Pancreas (tissue), 10 donors: ENCODE data around the gene ZNF474. TPM values are rescaled to one million over a fixed set of nuclear protein-coding genes. Genes with fewer than 3 reads are reported as not detected.

Experiments
- ATAC-seq, 4 donors: fragments of 200-7000 bp; cut with Tn5 transposase; one replicate each; pipeline versions ENCODE4 v1.8.0 to v1.9.1; 2020; ENCODE audit warnings: mild to moderate bottlenecking in 4 of 4, moderate library complexity in 4 of 4
- DNase-seq, 6 donors: peaks; one replicate each; pipeline ENCODE4 v3.0.0-alpha.2; 2020
- FAIRE-seq: peaks from 2 replicates; lab custom pipeline; 2012; peaks lifted over from hg19 to GRCh38; lab: Jason Lieb, UNC
- H3K27ac ChIP-seq, 4 donors: fragments of 200-600 bp; sonication (generic); 1 replicate in 3 of 4; 2 replicates in 1 of 4; pipeline versions ENCODE4 v1.5.0 to v1.8.0; 2020
- H3K27me3 ChIP-seq, 4 donors: fragments of 200-600 bp; one replicate each; pipeline ENCODE4 v1.8.0; 2021
- H3K36me3 ChIP-seq, 3 donors: fragments of 200-600 bp; sonication (generic) in 1 of 3; one replicate each; pipeline versions ENCODE4 v1.5.0 to v1.8.0; 2020 to 2021
- H3K4me1 ChIP-seq, 3 donors: fragments of 200-600 bp; one replicate each; pipeline ENCODE4 v1.8.0; 2021
- H3K4me3 ChIP-seq, 4 donors: fragments of 200-600 bp; sonication (generic) in 2 of 4; one replicate each; pipeline versions ENCODE4 v1.5.0 to v1.8.0; 2020 to 2021
- H3K9me3 ChIP-seq, 4 donors: fragments of 200-600 bp; one replicate each; pipeline ENCODE4 v1.8.0; 2021
- CTCF ChIP-seq, 4 donors: fragments of 200-600 bp; sonication (generic) in 3 of 4; IDR thresholded peaks; one replicate each; pipeline versions ENCODE4 v1.5.0 to v1.8.0; 2021; ENCODE audit warnings: antibody characterized with exemption in 4 of 4
- WGBS, 2 donors: extraction: QIAGEN DNeasy Blood & Tissue Kit; methylation state at CpG; one replicate each; pipeline ENCODE4 v1.1.7; 2013; 5-methylcytosine and 5-hydroxymethylcytosine counted together
- intact Hi-C, 3 donors: fragments of 100-400 bp; cut with DNase I; formaldehyde crosslinking; loops; one replicate each; pipeline versions ENCODE4 v1.11.1 to v1.14.2; 2022
- polyA plus RNA-seq, 2 donors: library from polyadenylated mRNA; stranded (reverse); fragments of 200-250 nt; gene quantifications; one replicate each; pipeline ENCODE4 v1.2.3, GENCODE V29; 2013
- total RNA-seq, 6 donors: library from RNA; stranded (reverse); fragmentation: NEBNext Ultra II Directional in 4 of 6; extraction: Animal tissue kit (Norgen Biotek cat#: 25700) in 4 of 6; gene quantifications; one replicate each; pipeline versions ENCODE4 v1.2.1 to v1.2.4, GENCODE V29; 2021 to 2023
- donor health status: healthy with polysubstance abuse.
- donor health status: DM: no; HTN: no; CAD: no; lungs with moderate emphysema.
- donor health status: DM: no; HTN: no; CAD: no.
- donor health status: control.
- donor health status: control.
- donor health status: Bipolar disorder and iron deficiency.
- donor health status: DM: yes; HTN: yes; CAD: no.
- donor health status: DM: no; HTN: no; CAD: no.
- donor health status: DM: no; HTN: no; CAD: no.
- donor health status: DM: yes; HTN: yes; CAD: no.

Gene ZNF474
- total and polyA plus RNA-seq, 8 donors = 0.08 to 0.56 (median 0.12) TPM; not detected in 5

- intact Hi-C loops = no loop called here
- H3K4me3 ChIP-seq = no peak overlapping the region
- DNase-seq (no peak), FAIRE-seq (no peak), ATAC-seq (no peak)
- no peaks in the 10 kb centered on the region for H3K4me1 ChIP-seq
- H3K9me3 ChIP-seq = no peaks in the 10 kb centered on the region
- H3K27me3 ChIP-seq = no peaks in the 10 kb centered on the region
- TF ChIP-seq CTCF (IDR thresholded peaks at IDR 0.05) = no peak
- H3K36me3 ChIP-seq = no peaks in the 10 kb centered on the region
- WGBS, 2 donors = 67 to 81% methylated on average over 11 of the region's 11 CpGs
- H3K27ac ChIP-seq = no peak overlapping the region
Measured at GRCh38 chr5:122121479-122122465, 7.6 kb upstream of the ZNF474 start.

- intact Hi-C loops = no loop called here
- FAIRE-seq (no peak), ATAC-seq (no peak), DNase-seq (no peak)
- TF ChIP-seq CTCF (IDR thresholded peaks at IDR 0.05) = no peak
- no peak overlapping the region for H3K27ac ChIP-seq
- H3K4me1 ChIP-seq = no peaks in the 10 kb centered on the region
- H3K4me3 ChIP-seq = no peak overlapping the region
- 76 to 92% methylated on average over 2 of the region's 2 CpGs for WGBS, 2 donors
- H3K9me3 ChIP-seq = no peaks in the 10 kb centered on the region
- no peaks in the 10 kb centered on the region for H3K27me3 ChIP-seq
- H3K36me3 ChIP-seq = no peaks in the 10 kb centered on the region
Measured at GRCh38 chr5:122124766-122125165, 4.6 kb upstream of the ZNF474 start.

- no peak overlapping the region for H3K27ac ChIP-seq
- 53 to 55% methylated on average over 2 of the region's 2 CpGs for WGBS, 2 donors
Measured at GRCh38 chr5:122126177-122126755, 3.1 kb upstream of the ZNF474 start.

GRCh38 chr5:122126756-122127321 is 2.5 kb upstream of the ZNF474 start:
- intact Hi-C loops = no loop called here
- Histone ChIP-seq H3K27ac (no peak overlapping the region), H3K9me3 (no peaks in the 10 kb centered on the region), H3K27me3 (no peaks in the 10 kb centered on the region), H3K36me3 (no peaks in the 10 kb centered on the region), H3K4me1 (no peaks in the 10 kb centered on the region), H3K4me3 (no peak overlapping the region)
- no peak for FAIRE-seq
- no peak for TF ChIP-seq CTCF (IDR thresholded peaks at IDR 0.05)
- no peak for DNase-seq
- no peak for ATAC-seq
- 69 to 80% methylated on average over 10 of the region's 10 CpGs for WGBS, 2 donors

More at GRCh38 chr5:122126177-122126755, 3.1 kb upstream of the ZNF474 start:
- intact Hi-C loops = no loop called here
- H3K27me3 ChIP-seq = no peaks in the 10 kb centered on the region
- no peak for DNase-seq
- ATAC-seq = no peak
- H3K4me1 ChIP-seq = no peaks in the 10 kb centered on the region
- H3K36me3 ChIP-seq = no peaks in the 10 kb centered on the region
- no peak for FAIRE-seq
- no peaks in the 10 kb centered on the region for H3K9me3 ChIP-seq
- TF ChIP-seq CTCF (IDR thresholded peaks at IDR 0.05) = no peak
- no peak overlapping the region for H3K4me3 ChIP-seq
